Left ventricle myocardium inferior (tissue), 1 donor: ENCODE data around the gene COX7A2. TPM values are rescaled to one million over a fixed set of nuclear protein-coding genes. Genes with fewer than 3 reads are reported as not detected.
A peak's percentile ranks its signal among the peaks of the same experiment; 100 is the strongest.

ENCODE experiments used
- DNase-seq: peaks from one replicate; pipeline ENCODE4 v3.0.0-alpha.2; 2020
- H3K27ac ChIP-seq: fragments of 200-600 bp; replicated peaks from 2 replicates; pipeline ENCODE4 v1.8.0; 2021
- H3K27me3 ChIP-seq: fragments of 200-600 bp; 2 replicates; pipeline ENCODE4 v1.8.0; 2021; ENCODE audit warnings: low read depth
- H3K36me3 ChIP-seq: fragments of 200-600 bp; 2 replicates; pipeline ENCODE4 v1.8.0; 2021
- H3K4me1 ChIP-seq: fragments of 200-600 bp; 2 replicates; pipeline ENCODE4 v1.8.0; 2021
- H3K4me3 ChIP-seq: fragments of 200-600 bp; 2 replicates; pipeline ENCODE4 v1.8.0; 2021; ENCODE audit warnings: mild to moderate bottlenecking, moderate library complexity
- H3K9me3 ChIP-seq: fragments of 200-600 bp; replicated peaks from 2 replicates; pipeline ENCODE4 v1.8.0; 2021
- CTCF ChIP-seq: fragments of 200-600 bp; IDR thresholded peaks from 2 replicates; pipeline ENCODE4 v1.8.0; 2021; ENCODE audit warnings: antibody characterized with exemption, mild to moderate bottlenecking, borderline replicate concordance
- intact Hi-C: fragments of 100-400 bp; cut with micrococcal nuclease; formaldehyde crosslinking; loops from one replicate; pipeline ENCODE4 v1.11.0; 2022
- total RNA-seq: library from RNA; stranded (reverse); fragmentation: NEBNext Ultra II Directional; extraction: Animal tissue kit (Norgen Biotek cat#: 25700); gene quantifications from one replicate; pipeline ENCODE4 v1.2.1, GENCODE V29; 2021
- donor health status: DM: no; HTN: yes; CAD: no; lungs with severe emphysema.

COX7A2 gene
- total RNA-seq, 1 donor from 2014 or later, result 1,008 TPM

- Histone ChIP-seq H3K27me3 (peaks cover 93% of the 10 kb centered on the region), H3K4me1 (peaks cover 67% of the 10 kb centered on the region)
These were observed 39.2 kb downstream of the COX7A2 start for GRCh38 chr6:75204217-75204958.

GRCh38 chr6:75203721-75204120 is 39.9 kb downstream of the COX7A2 start:
- TF ChIP-seq CTCF, result no peak
- Histone ChIP-seq H3K4me3 (peak overlapping the region; percentile 71), H3K9me3 (no peaks in the 10 kb centered on the region), H3K27ac (peak overlapping the region; percentile 76), H3K36me3 (no peaks in the 10 kb centered on the region), H3K27me3 (peaks cover 96% of the 10 kb centered on the region), H3K4me1 (peaks cover 62% of the 10 kb centered on the region)
- no peak for DNase-seq
- intact Hi-C loops, result loop anchor here (10.0 kb wide), 1 partner anchor 1119 kb away; no protein-coding TSS in a partner anchor

More at GRCh38 chr6:75204217-75204958, 39.2 kb downstream of the COX7A2 start:
- H3K27ac ChIP-seq, result peak overlapping the region; percentile 76
- H3K36me3 ChIP-seq, result no peaks in the 10 kb centered on the region
- peak; percentile 73 for DNase-seq
- H3K9me3 ChIP-seq, result no peaks in the 10 kb centered on the region
- peak; percentile 78 for TF ChIP-seq CTCF
- intact Hi-C loops, result loop anchor here (10.0 kb wide), 1 partner anchor 1120 kb away; no protein-coding TSS in a partner anchor
- H3K4me3 ChIP-seq, result peak overlapping the region; percentile 71

- no peak for TF ChIP-seq CTCF
- DNase-seq, result no peak
- H3K4me3 ChIP-seq, result peak overlapping the region; percentile 51
- no peaks in the 10 kb centered on the region for H3K9me3 ChIP-seq
- intact Hi-C loops, result loop anchor here (10.0 kb wide), 1 partner anchor 1118 kb away; no protein-coding TSS in a partner anchor
- H3K36me3 ChIP-seq, result no peaks in the 10 kb centered on the region
- H3K4me1 ChIP-seq, result peaks cover 55% of the 10 kb centered on the region
- H3K27me3 ChIP-seq, result peaks cover 93% of the 10 kb centered on the region
- H3K27ac ChIP-seq, result peak overlapping the region; percentile 55
These were observed 40.9 kb downstream of the COX7A2 start for GRCh38 chr6:75202676-75203131.

GRCh38 chr6:75201901-75202672 is 41.5 kb downstream of the COX7A2 start:
- Histone ChIP-seq H3K4me1 (peaks cover 49% of the 10 kb centered on the region), H3K27ac (peak overlapping the region; percentile 55), H3K4me3 (peak overlapping the region; percentile 51), H3K36me3 (no peaks in the 10 kb centered on the region), H3K27me3 (peaks cover 93% of the 10 kb centered on the region), H3K9me3 (no peaks in the 10 kb centered on the region)
- intact Hi-C loops, result loop anchor here (10.0 kb wide), 1 partner anchor 1117 kb away; no protein-coding TSS in a partner anchor
- peak; percentile 40 for DNase-seq
- no peak for TF ChIP-seq CTCF

GRCh38 chr6:75201021-75201420 is 42.6 kb downstream of the COX7A2 start:
- H3K27me3 ChIP-seq, result peaks cover 82% of the 10 kb centered on the region
- H3K27ac ChIP-seq, result peak overlapping the region; percentile 55
- DNase-seq, result no peak
- no peak overlapping the region for H3K4me3 ChIP-seq
- TF ChIP-seq CTCF, result no peak
- H3K9me3 ChIP-seq, result no peaks in the 10 kb centered on the region
- intact Hi-C loops, result loop anchor here (10.0 kb wide), 1 partner anchor 1116 kb away; no protein-coding TSS in a partner anchor
- H3K36me3 ChIP-seq, result no peaks in the 10 kb centered on the region
- peaks cover 38% of the 10 kb centered on the region for H3K4me1 ChIP-seq
